WTC11 (cell line): ENCODE measurements around the gene KNOP1. TPM values are rescaled to one million over a fixed set of nuclear protein-coding genes. Genes with fewer than 3 reads are reported as not detected.

ENCODE experiments used
- ATAC-seq: fragments of 200-7000 bp; cut with Tn5 transposase; 2 replicates; pipeline ENCODE4 v1.10.0; 2021; ENCODE audit warnings: mild to moderate bottlenecking, moderate library complexity
- CTCF ChIA-PET: fragments of 300-600 bp; sonication (Branson Sonifier 250); formaldehyde crosslinking; loops from one replicate; lab custom pipeline; 2021; ENCODE audit warnings: antibody characterized with exemption; lab: Charles Lee
- POLR2A ChIA-PET: fragments of 350-600 bp; sonication (Branson Sonifier 250); formaldehyde crosslinking; loops from one replicate; lab custom pipeline; 2021; ENCODE audit warnings: antibody characterized with exemption; lab: Charles Lee
- DNase-seq: peaks from one replicate; pipeline ENCODE4 v3.0.0; 2021; ENCODE audit warnings: low spot score
- H3K27ac Mint-ChIP-seq: 2 replicates; pipeline ENCODE4 v1.8.0; 2021; ENCODE audit warnings: mixed read lengths
- H3K27me3 Mint-ChIP-seq: 2 replicates; pipeline ENCODE4 v1.8.0; 2021; ENCODE audit warnings: low read depth, mild to moderate bottlenecking, moderate library complexity, mixed read lengths
- H3K36me3 Mint-ChIP-seq: 2 replicates; pipeline ENCODE4 v1.8.0; 2021; ENCODE audit warnings: mixed read lengths
- H3K4me1 Mint-ChIP-seq: 2 replicates; pipeline ENCODE4 v1.8.0; 2022; ENCODE audit warnings: mixed read lengths
- H3K4me3 Mint-ChIP-seq: 2 replicates; pipeline ENCODE4 v1.8.0; 2021; ENCODE audit warnings: mild to moderate bottlenecking, moderate library complexity, mixed read lengths
- H3K9me3 Mint-ChIP-seq: 2 replicates; pipeline ENCODE4 v1.8.0; 2021; ENCODE audit warnings: mixed read lengths
- ARID4B ChIP-seq: sonication (generic); formaldehyde crosslinking; IDR thresholded peaks from 2 replicates; pipeline ENCODE4 v1.8.0; 2023; ENCODE audit warnings: missing genetic modification reagents, mild to moderate bottlenecking, borderline replicate concordance
- ATF2 ChIP-seq: sonication (generic); formaldehyde crosslinking; IDR thresholded peaks from 2 replicates; pipeline ENCODE4 v1.8.1; 2022; ENCODE audit warnings: low read depth, missing genetic modification reagents, borderline replicate concordance
- CREB1 ChIP-seq: sonication (generic); formaldehyde crosslinking; IDR thresholded peaks from 2 replicates; pipeline ENCODE4 v1.8.0; 2023; ENCODE audit warnings: mild to moderate bottlenecking, missing genetic modification reagents
- CTCF ChIP-seq: fragments of 200-600 bp; IDR thresholded peaks from 2 replicates; pipeline ENCODE4 v1.8.0; 2022; ENCODE audit warnings: antibody characterized with exemption
- ERG ChIP-seq: fragments of 250-450 bp; sonication (Bioruptor Pico); IDR thresholded peaks from 2 replicates; pipeline ENCODE4 v1.8.0; 2021; ENCODE audit warnings: mild to moderate bottlenecking
- FOXP1 ChIP-seq: sonication (generic); formaldehyde crosslinking; IDR thresholded peaks from 2 replicates; pipeline ENCODE4 v1.8.0; 2022; ENCODE audit warnings: missing genetic modification reagents, mild to moderate bottlenecking, moderate library complexity, borderline replicate concordance
- GRHL2 ChIP-seq: fragments of 250-450 bp; sonication (Bioruptor Pico); IDR thresholded peaks from 2 replicates; pipeline ENCODE4 v1.8.0; 2022; ENCODE audit warnings: mild to moderate bottlenecking, moderate library complexity; ENCODE audit not compliant: insufficient replicate concordance, severe bottlenecking
- NR3C1 ChIP-seq: sonication (generic); formaldehyde crosslinking; conservative IDR thresholded peaks from 2 replicates; pipeline ENCODE4 v1.8.1; 2023; ENCODE audit warnings: low read depth, mild to moderate bottlenecking, missing genetic modification reagents
- PRRX2 ChIP-seq: fragments of 250-450 bp; sonication (Bioruptor Pico); IDR thresholded peaks from 2 replicates; pipeline ENCODE4 v1.8.0; 2021; ENCODE audit warnings: mild to moderate bottlenecking
- TEAD1 ChIP-seq: sonication (generic); formaldehyde crosslinking; IDR thresholded peaks from 2 replicates; pipeline ENCODE4 v1.8.0; 2022; ENCODE audit warnings: mild to moderate bottlenecking, missing genetic modification reagents
- USF2 ChIP-seq: sonication (generic); formaldehyde crosslinking; IDR thresholded peaks from 2 replicates; pipeline ENCODE4 v1.8.1; 2023; ENCODE audit warnings: mild to moderate bottlenecking, missing genetic modification reagents, moderate library complexity
- ZNF416 ChIP-seq: fragments of 250-450 bp; sonication (Bioruptor Pico); IDR thresholded peaks from 2 replicates; pipeline ENCODE4 v1.9.0; 2021; ENCODE audit warnings: mild to moderate bottlenecking, inconsistent platforms
- total RNA-seq: library from RNA; stranded (reverse); gene quantifications from 3 replicates; pipeline ENCODE4 v1.2.3, GENCODE V29; 2021
- TF ChIP-seq, protein P1 (sequence below): sonication (generic); formaldehyde crosslinking; IDR thresholded peaks from 2 replicates; pipeline ENCODE4 v1.8.1; 2023; ENCODE audit warnings: mild to moderate bottlenecking, missing genetic modification reagents, borderline replicate concordance
- TF ChIP-seq, protein P2 (sequence below): sonication (generic); formaldehyde crosslinking; conservative IDR thresholded peaks from 2 replicates; pipeline ENCODE4 v1.8.1; 2022; ENCODE audit warnings: mild to moderate bottlenecking, missing genetic modification reagents

The KNOP1 gene
- total RNA-seq, 1 experiment from 2014 or later = 102 TPM

DNA sequence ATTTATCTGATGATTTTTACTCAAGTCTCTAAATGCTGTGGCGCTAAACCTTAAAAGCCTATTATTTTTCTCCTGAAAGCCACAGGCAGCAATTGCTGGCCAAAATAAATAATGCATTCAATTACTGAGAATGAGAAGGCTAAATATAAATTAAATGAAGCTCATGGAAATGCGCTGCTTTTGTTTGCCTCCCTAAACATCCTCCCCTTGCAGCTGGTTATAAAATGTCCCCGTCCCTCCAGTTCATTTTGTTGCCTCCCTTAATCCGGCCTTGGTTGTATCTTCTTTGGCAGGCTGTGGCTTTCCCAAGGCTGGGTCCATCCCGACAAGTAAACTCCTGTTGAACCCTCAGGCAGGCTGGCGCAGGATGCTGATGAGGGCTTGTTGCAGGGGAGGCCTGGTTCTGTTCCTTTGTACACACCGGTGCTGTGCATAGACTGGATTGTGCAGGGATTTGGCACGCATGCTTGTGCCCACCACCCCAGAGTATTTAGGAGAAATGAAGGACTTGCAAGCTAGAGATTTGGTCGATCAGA lies 62.7 kb downstream of the KNOP1 start:
- H3K36me3 Mint-ChIP-seq = peaks cover 44% of the 10 kb centered on the region
- no peak for DNase-seq
- H3K27ac Mint-ChIP-seq = no peak overlapping the region; the same call in 1 of the 2 replicates
- TF ChIP-seq ATF2 (no peak), ERG (CRISPR knock-in tag) (no peak), PRRX2 (CRISPR knock-in tag) (no peak), ARID4B (CRISPR knock-in tag) (no peak), CTCF (no peak), TEAD1 (no peak), USF2 (no peak), GRHL2 (CRISPR knock-in tag) (no peak), CREB1 (no peak)
- no peaks in the 10 kb centered on the region for H3K27me3 Mint-ChIP-seq
- ChIA-PET POLR2A (interaction anchor here (0.7 kb wide), 1 partner anchor 680 kb away, joined by 9 read pairs; no protein-coding TSS in a partner anchor), CTCF (no interaction called here)
- no peak overlapping the region for H3K4me3 Mint-ChIP-seq
- ATAC-seq = no peak
- H3K9me3 Mint-ChIP-seq = no peaks in the 10 kb centered on the region
- H3K4me1 Mint-ChIP-seq = no peaks in the 10 kb centered on the region

GRCh38 chr16:19654147-19654546 lies 63.9 kb downstream of the KNOP1 start:
- peaks cover 41% of the 10 kb centered on the region for H3K36me3 Mint-ChIP-seq
- H3K4me1 Mint-ChIP-seq = no peaks in the 10 kb centered on the region
- ChIA-PET POLR2A (no interaction called here), CTCF (no interaction called here)
- no peaks in the 10 kb centered on the region for H3K27me3 Mint-ChIP-seq
- no peaks in the 10 kb centered on the region for H3K9me3 Mint-ChIP-seq
- no peak overlapping the region for H3K27ac Mint-ChIP-seq
- DNase-seq = no peak
- ATAC-seq = no peak
- no peak overlapping the region for H3K4me3 Mint-ChIP-seq
- no peak for TF ChIP-seq NR3C1 (CRISPR knock-in tag)
- TF ChIP-seq, protein P1, sequence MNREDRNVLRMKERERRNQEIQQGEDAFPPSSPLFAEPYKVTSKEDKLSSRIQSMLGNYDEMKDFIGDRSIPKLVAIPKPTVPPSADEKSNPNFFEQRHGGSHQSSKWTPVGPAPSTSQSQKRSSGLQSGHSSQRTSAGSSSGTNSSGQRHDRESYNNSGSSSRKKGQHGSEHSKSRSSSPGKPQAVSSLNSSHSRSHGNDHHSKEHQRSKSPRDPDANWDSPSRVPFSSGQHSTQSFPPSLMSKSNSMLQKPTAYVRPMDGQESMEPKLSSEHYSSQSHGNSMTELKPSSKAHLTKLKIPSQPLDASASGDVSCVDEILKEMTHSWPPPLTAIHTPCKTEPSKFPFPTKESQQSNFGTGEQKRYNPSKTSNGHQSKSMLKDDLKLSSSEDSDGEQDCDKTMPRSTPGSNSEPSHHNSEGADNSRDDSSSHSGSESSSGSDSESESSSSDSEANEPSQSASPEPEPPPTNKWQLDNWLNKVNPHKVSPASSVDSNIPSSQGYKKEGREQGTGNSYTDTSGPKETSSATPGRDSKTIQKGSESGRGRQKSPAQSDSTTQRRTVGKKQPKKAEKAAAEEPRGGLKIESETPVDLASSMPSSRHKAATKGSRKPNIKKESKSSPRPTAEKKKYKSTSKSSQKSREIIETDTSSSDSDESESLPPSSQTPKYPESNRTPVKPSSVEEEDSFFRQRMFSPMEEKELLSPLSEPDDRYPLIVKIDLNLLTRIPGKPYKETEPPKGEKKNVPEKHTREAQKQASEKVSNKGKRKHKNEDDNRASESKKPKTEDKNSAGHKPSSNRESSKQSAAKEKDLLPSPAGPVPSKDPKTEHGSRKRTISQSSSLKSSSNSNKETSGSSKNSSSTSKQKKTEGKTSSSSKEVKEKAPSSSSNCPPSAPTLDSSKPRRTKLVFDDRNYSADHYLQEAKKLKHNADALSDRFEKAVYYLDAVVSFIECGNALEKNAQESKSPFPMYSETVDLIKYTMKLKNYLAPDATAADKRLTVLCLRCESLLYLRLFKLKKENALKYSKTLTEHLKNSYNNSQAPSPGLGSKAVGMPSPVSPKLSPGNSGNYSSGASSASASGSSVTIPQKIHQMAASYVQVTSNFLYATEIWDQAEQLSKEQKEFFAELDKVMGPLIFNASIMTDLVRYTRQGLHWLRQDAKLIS = no peak
- TF ChIP-seq, protein P2, sequence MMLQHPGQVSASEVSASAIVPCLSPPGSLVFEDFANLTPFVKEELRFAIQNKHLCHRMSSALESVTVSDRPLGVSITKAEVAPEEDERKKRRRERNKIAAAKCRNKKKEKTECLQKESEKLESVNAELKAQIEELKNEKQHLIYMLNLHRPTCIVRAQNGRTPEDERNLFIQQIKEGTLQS = no peak
- no peak for TF ChIP-seq ZNF416
- no peak for TF ChIP-seq FOXP1 (CRISPR knock-in tag)
